ENCODE data around the gene LGALS12.

LGALS12 gene

DNA sequence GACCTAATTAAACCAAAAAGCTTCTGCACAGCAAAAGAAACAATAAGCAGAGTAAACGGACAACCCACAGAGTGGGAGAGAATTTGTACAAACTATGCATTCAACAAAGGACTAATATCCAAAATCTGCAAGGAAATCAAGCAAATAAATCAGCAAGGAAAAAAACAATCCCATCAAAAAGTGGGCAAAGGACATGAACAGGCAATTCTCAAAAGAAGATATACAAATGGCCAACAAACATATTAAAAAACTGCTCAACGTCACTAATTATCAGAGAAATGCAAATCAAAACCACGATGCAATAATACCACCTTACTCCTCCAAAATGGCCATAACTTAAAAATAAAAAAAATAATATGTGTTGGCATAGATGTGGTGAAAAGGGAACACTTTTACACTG, 20.1 kb upstream of the LGALS12 start:
- TF ChIP-seq, protein P1, sequence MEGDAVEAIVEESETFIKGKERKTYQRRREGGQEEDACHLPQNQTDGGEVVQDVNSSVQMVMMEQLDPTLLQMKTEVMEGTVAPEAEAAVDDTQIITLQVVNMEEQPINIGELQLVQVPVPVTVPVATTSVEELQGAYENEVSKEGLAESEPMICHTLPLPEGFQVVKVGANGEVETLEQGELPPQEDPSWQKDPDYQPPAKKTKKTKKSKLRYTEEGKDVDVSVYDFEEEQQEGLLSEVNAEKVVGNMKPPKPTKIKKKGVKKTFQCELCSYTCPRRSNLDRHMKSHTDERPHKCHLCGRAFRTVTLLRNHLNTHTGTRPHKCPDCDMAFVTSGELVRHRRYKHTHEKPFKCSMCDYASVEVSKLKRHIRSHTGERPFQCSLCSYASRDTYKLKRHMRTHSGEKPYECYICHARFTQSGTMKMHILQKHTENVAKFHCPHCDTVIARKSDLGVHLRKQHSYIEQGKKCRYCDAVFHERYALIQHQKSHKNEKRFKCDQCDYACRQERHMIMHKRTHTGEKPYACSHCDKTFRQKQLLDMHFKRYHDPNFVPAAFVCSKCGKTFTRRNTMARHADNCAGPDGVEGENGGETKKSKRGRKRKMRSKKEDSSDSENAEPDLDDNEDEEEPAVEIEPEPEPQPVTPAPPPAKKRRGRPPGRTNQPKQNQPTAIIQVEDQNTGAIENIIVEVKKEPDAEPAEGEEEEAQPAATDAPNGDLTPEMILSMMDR (IDR thresholded peaks at IDR 0.05) = no peak

DNA sequence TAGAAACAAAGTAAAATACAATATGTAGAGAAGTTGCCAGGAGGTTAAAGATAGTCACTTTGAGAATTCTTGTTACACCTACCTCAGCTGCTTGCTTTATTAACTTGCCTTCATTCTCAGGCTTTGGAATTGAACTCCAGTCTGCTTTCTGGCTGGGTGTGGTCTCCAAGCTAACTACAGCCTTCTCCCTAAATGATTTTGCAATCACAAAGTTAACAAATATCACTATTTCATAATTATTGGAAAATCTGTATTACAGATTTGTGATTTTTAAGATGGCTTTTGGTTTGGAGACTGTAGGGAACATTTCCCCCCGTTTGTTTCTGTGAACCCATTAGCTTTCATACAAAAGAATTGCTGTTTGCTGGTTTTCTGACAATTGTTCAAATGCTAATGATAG, 17.1 kb upstream of the LGALS12 start:
- TF ChIP-seq, protein P1 (IDR thresholded peaks at IDR 0.05) = no peak

DNA sequence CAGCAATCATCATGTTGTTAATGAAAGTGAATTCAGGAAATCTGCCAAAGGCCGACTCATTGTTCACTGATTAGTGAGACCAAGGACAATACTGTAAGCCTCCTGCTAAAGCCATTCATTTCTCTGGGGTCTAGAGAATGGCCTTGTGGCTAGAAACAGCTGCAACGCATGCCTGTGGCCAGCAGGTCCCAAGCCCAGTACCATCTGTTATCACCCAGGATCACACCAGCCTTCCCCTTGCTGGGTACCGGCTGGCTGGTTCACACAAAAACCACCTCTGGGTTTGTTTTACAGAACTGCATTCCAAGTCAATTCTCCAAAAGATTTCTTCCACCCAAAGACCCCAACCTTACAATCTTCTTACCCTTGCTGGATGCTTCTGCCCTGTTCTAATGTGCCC, 16.0 kb upstream of the LGALS12 start:
- TF ChIP-seq, protein P1 (IDR thresholded peaks at IDR 0.05) = no peak

DNA sequence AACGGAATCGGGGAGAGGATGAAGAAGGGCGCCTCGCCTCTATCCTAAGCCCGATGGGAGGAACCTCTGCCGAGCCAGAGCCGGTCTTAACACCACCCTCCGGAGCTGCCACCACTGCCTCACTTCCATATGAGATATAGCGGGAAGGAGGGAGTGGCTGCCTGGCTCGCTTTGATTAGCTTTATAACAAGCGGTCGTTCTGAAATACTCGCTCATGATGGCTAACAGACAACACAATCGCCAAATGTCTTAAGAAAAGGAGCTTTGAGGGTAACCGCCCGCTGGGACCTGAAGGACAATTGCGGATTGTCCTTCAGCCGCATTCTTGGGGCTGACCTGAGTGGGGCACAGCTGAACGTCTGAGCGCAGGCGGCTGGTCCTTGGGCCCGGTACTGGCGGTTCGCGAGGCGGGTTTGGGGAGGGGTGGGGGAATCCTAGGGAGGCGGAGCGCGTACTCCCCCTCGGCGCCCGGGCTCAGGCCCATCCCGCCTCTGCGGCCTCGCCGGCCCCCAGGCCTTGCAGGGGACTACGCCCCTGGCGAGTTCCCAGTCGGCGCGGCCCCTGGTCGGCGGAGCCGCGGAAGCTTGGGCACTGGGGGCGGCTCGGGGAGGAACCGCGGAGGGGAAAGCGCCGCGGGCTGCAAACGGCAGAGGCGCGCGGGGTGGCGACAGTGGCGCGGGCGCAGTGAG, 15.2 kb upstream of the LGALS12 start, which contains the start of gene PLAAT5:
Gene PLAAT5, minus strand, starts transcription at position 617 of the 689 bp plus-strand sequence. Its CDS starts 133 bp downstream, at position 484.
- TF ChIP-seq, protein P1 (IDR thresholded peaks at IDR 0.05) = no peak

DNA sequence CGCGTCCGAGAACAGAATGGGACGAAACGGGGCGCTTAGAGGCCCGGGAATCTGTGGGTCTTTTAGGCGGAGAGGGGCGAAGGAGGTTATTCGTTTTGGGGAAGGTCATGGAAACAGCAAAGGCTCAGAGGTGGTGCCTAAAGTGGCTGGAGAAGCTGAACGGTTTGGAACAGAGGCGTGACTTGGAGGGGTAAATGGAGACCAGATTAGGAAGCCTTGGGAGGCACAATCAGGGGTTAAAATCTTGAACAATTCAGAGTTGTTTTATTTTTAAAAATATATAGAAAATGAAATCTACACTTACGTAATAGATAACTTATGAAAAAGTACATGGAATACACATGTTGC, 14.7 kb upstream of the LGALS12 start:
- TF ChIP-seq, protein P1 (IDR thresholded peaks at IDR 0.05) = no peak

DNA sequence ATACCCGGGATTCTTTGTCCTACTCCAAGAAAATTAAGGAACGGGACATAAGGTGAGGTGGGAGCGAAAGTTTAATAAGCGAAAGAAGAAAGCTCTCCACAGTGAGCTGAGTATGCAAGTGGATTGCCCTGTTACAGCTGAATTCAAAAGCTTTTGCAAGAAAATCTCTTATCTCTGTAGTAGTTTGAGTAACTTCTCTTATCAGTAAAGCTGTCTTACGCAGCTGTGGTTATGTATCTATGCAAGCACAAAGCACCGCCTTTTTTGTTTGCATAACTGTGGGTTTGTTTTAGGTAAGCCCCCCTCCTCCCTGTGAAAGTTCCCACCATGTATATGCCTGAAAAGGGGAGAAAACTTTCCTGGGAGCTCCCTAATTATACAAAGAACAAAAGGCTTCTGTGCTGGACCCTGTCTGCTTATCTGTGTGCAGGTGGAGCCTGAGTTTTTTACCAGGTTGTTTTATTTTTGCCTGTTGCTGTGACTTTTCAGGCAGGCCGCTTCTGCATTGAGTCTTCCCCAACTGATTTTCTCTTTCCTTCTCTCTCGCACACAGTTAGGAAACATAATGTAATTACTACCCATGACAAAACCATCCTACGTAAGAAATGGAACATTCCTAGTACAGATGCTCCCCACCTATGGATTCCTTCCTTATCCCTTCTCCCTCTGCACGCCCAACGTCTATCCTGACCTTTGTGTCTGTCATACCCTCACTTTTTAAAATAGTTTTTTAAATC, 14.1 kb upstream of the LGALS12 start:
- TF ChIP-seq, protein P1 (IDR thresholded peaks at IDR 0.05) = no peak

DNA sequence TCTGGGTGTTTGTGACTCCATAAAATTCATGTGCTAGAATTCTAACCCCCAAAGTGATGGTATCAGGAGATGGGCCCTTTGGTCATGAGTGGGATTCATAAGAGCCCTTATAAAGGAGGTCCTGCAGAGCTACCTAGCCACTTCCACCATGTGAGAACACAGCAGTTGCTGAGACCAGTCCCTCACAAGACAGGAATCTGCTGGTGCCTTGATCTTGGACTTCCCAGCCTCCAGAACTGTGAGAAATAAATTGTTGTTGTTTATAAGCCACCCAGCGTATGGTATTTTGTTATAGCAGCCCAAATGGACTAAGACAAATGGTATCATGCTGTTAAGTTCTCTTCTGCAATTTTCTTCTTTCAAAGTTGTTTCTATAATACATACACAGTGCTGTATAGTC, 13.4 kb upstream of the LGALS12 start:
- TF ChIP-seq, protein P1 (IDR thresholded peaks at IDR 0.05) = no peak
